Stimulated activated memory B cell treated with anti-CD40 and anti-IgM and Interleukin-4, amounts not matched to agents 10 μg/mL and 1 μg/mL and 100 μg/mL, for 72 hours (primary cell): Measurements from ENCODE around the gene ELL.

ENCODE experiments used
- ATAC-seq: fragments of 150-1000 bp; cut with Tn5 transposase; 2 replicates; pipeline ENCODE4 v1.10.0; 2021
- H3K27ac Mint-ChIP-seq: one replicate; pipeline ENCODE4 v1.8.0; 2022; ENCODE audit warnings: mild to moderate bottlenecking, mixed read lengths
- H3K27me3 Mint-ChIP-seq: one replicate; pipeline ENCODE4 v1.8.0; 2022; ENCODE audit warnings: mixed read lengths
- H3K36me3 Mint-ChIP-seq: one replicate; pipeline ENCODE4 v1.8.0; 2022; ENCODE audit warnings: mixed read lengths
- H3K4me1 Mint-ChIP-seq: one replicate; pipeline ENCODE4 v1.8.0; 2022; ENCODE audit warnings: mixed read lengths
- H3K4me3 Mint-ChIP-seq: one replicate; pipeline ENCODE4 v1.8.0; 2022; ENCODE audit warnings: mild to moderate bottlenecking, moderate library complexity, mixed read lengths
- H3K9me3 Mint-ChIP-seq: one replicate; pipeline ENCODE4 v1.8.0; 2022; ENCODE audit warnings: mixed read lengths

The ELL gene

GRCh38 chr19:18518639-18519038 is 3.2 kb downstream of the ELL start:
- Mint-ChIP-seq H3K27me3 (no peaks in the 10 kb centered on the region), H3K9me3 (no peaks in the 10 kb centered on the region), H3K36me3 (peaks cover 5% of the 10 kb centered on the region), H3K4me1 (peaks cover 70% of the 10 kb centered on the region), H3K4me3 (no peak overlapping the region), H3K27ac (no peak overlapping the region)
- ATAC-seq, result no peak

- Mint-ChIP-seq H3K36me3 (peaks cover 5% of the 10 kb centered on the region), H3K4me1 (peaks cover 74% of the 10 kb centered on the region), H3K9me3 (no peaks in the 10 kb centered on the region), H3K27ac (no peak overlapping the region), H3K4me3 (no peak overlapping the region), H3K27me3 (no peaks in the 10 kb centered on the region)
- ATAC-seq, result no peak
Measured at GRCh38 chr19:18517606-18518005, 4.3 kb downstream of the ELL start.

GRCh38 chr19:18515959-18516358 is 5.9 kb downstream of the ELL start:
- no peak overlapping the region for H3K27ac Mint-ChIP-seq
- H3K4me3 Mint-ChIP-seq, result no peak overlapping the region
- ATAC-seq, result no peak
- H3K4me1 Mint-ChIP-seq, result peaks cover 87% of the 10 kb centered on the region
- no peaks in the 10 kb centered on the region for H3K9me3 Mint-ChIP-seq
- H3K27me3 Mint-ChIP-seq, result no peaks in the 10 kb centered on the region
- H3K36me3 Mint-ChIP-seq, result peaks cover 5% of the 10 kb centered on the region

GRCh38 chr19:18514800-18515682 is 6.8 kb downstream of the ELL start:
- Mint-ChIP-seq H3K27ac (no peak overlapping the region), H3K27me3 (no peaks in the 10 kb centered on the region), H3K9me3 (no peaks in the 10 kb centered on the region), H3K36me3 (peaks cover 5% of the 10 kb centered on the region), H3K4me3 (no peak overlapping the region), H3K4me1 (peaks cover 84% of the 10 kb centered on the region)
- no peak for ATAC-seq

- Mint-ChIP-seq H3K9me3 (no peaks in the 10 kb centered on the region), H3K4me3 (no peak overlapping the region), H3K4me1 (peaks cover 81% of the 10 kb centered on the region), H3K27me3 (no peaks in the 10 kb centered on the region), H3K27ac (no peak overlapping the region), H3K36me3 (peaks cover 5% of the 10 kb centered on the region)
- ATAC-seq, result no peak
Measured at GRCh38 chr19:18513868-18514267, 8.0 kb downstream of the ELL start.

- Mint-ChIP-seq H3K27me3 (no peaks in the 10 kb centered on the region), H3K27ac (no peak overlapping the region), H3K4me1 (peaks cover 81% of the 10 kb centered on the region), H3K9me3 (no peaks in the 10 kb centered on the region), H3K4me3 (no peak overlapping the region), H3K36me3 (peaks cover 7% of the 10 kb centered on the region)
- ATAC-seq, result no peak
Measured at GRCh38 chr19:18510216-18510615, 11.7 kb downstream of the ELL start.

GRCh38 chr19:18508585-18508984 is 13.3 kb downstream of the ELL start:
- no peak overlapping the region for H3K4me3 Mint-ChIP-seq
- peaks cover 7% of the 10 kb centered on the region for H3K36me3 Mint-ChIP-seq
- no peak for ATAC-seq
- H3K4me1 Mint-ChIP-seq, result peaks cover 82% of the 10 kb centered on the region
- no peaks in the 10 kb centered on the region for H3K27me3 Mint-ChIP-seq
- no peaks in the 10 kb centered on the region for H3K9me3 Mint-ChIP-seq
- no peak overlapping the region for H3K27ac Mint-ChIP-seq

GRCh38 chr19:18507727-18508440 is 14.0 kb downstream of the ELL start:
- no peak for ATAC-seq
- H3K4me1 Mint-ChIP-seq, result peaks cover 82% of the 10 kb centered on the region
- H3K27ac Mint-ChIP-seq, result no peak overlapping the region
- H3K27me3 Mint-ChIP-seq, result no peaks in the 10 kb centered on the region
- H3K4me3 Mint-ChIP-seq, result no peak overlapping the region
- no peaks in the 10 kb centered on the region for H3K9me3 Mint-ChIP-seq
- H3K36me3 Mint-ChIP-seq, result peaks cover 7% of the 10 kb centered on the region

- Mint-ChIP-seq H3K4me3 (no peak overlapping the region), H3K4me1 (peaks cover 82% of the 10 kb centered on the region), H3K9me3 (no peaks in the 10 kb centered on the region), H3K36me3 (peaks cover 7% of the 10 kb centered on the region), H3K27ac (no peak overlapping the region), H3K27me3 (no peaks in the 10 kb centered on the region)
- ATAC-seq, result no peak
Measured at GRCh38 chr19:18507021-18507726, 14.7 kb downstream of the ELL start.

GRCh38 chr19:18506101-18506930 is 15.6 kb downstream of the ELL start:
- Mint-ChIP-seq H3K27ac (no peak overlapping the region), H3K27me3 (no peaks in the 10 kb centered on the region), H3K4me3 (no peak overlapping the region), H3K36me3 (peaks cover 9% of the 10 kb centered on the region), H3K9me3 (no peaks in the 10 kb centered on the region), H3K4me1 (peaks cover 82% of the 10 kb centered on the region)
- no peak for ATAC-seq

GRCh38 chr19:18504886-18505610 is 16.8 kb downstream of the ELL start:
- Mint-ChIP-seq H3K4me3 (no peak overlapping the region), H3K27me3 (no peaks in the 10 kb centered on the region), H3K36me3 (peaks cover 14% of the 10 kb centered on the region), H3K27ac (no peak overlapping the region), H3K4me1 (peaks cover 86% of the 10 kb centered on the region), H3K9me3 (no peaks in the 10 kb centered on the region)
- ATAC-seq, result no peak

GRCh38 chr19:18503971-18504885 is 17.6 kb downstream of the ELL start:
- H3K4me3 Mint-ChIP-seq, result no peak overlapping the region
- peaks cover 88% of the 10 kb centered on the region for H3K4me1 Mint-ChIP-seq
- H3K9me3 Mint-ChIP-seq, result no peaks in the 10 kb centered on the region
- no peak overlapping the region for H3K27ac Mint-ChIP-seq
- H3K27me3 Mint-ChIP-seq, result no peaks in the 10 kb centered on the region
- H3K36me3 Mint-ChIP-seq, result peaks cover 14% of the 10 kb centered on the region
- ATAC-seq, result no peak

GRCh38 chr19:18503337-18503970 is 18.4 kb downstream of the ELL start:
- H3K36me3 Mint-ChIP-seq, result peaks cover 14% of the 10 kb centered on the region
- H3K9me3 Mint-ChIP-seq, result no peaks in the 10 kb centered on the region
- H3K27ac Mint-ChIP-seq, result peak overlapping the region; percentile 26
- H3K4me1 Mint-ChIP-seq, result peaks cover 95% of the 10 kb centered on the region
- H3K4me3 Mint-ChIP-seq, result no peak overlapping the region
- peak; percentile 14 for ATAC-seq
- H3K27me3 Mint-ChIP-seq, result no peaks in the 10 kb centered on the region
